Liver (tissue), 9 donors: ENCODE measurements around the gene MEIOB. TPM values are rescaled to one million over a fixed set of nuclear protein-coding genes. Genes with fewer than 3 reads are reported as not detected.

Source experiments
- DNase-seq: peaks from one replicate; pipeline ENCODE4 v3.0.0-alpha.2; 2017; ENCODE audit warnings: low spot score
- H3K27ac ChIP-seq, 2 donors: one replicate each; pipeline ENCODE4 v1.7.0; 2013; ENCODE audit warnings: inconsistent platforms in 2 of 2, low read length in 2 of 2, control low read depth in 1 of 2, low read depth in 1 of 2, mild to moderate bottlenecking in 1 of 2
- H3K27me3 ChIP-seq, 4 donors: one replicate each; pipeline versions ENCODE4 v1.6.1 to v1.7.0; 2013; ENCODE audit warnings: low read length in 3 of 4, inconsistent platforms in 1 of 4, mild to moderate bottlenecking in 1 of 4, moderate library complexity in 1 of 4; ENCODE audit not compliant: control insufficient read depth in 4 of 4, insufficient read depth in 4 of 4
- H3K36me3 ChIP-seq, 4 donors: one replicate each; pipeline versions ENCODE4 v1.6.1 to v1.7.0; 2013; ENCODE audit warnings: low read length in 3 of 4, mild to moderate bottlenecking in 3 of 4, low read depth in 1 of 4, moderate library complexity in 1 of 4; ENCODE audit not compliant: control insufficient read depth in 4 of 4, insufficient read depth in 3 of 4
- H3K4me1 ChIP-seq, 4 donors: one replicate each; pipeline versions ENCODE4 v1.6.1 to v1.7.0; 2013; ENCODE audit warnings: low read length in 3 of 4, mild to moderate bottlenecking in 3 of 4, moderate library complexity in 1 of 4; ENCODE audit not compliant: control insufficient read depth in 4 of 4, insufficient read depth in 4 of 4
- H3K4me3 ChIP-seq, 3 donors: one replicate each; pipeline versions ENCODE4 v1.6.1 to v1.7.0; 2013; ENCODE audit warnings: low read length in 3 of 3, control low read depth in 1 of 3, low read depth in 1 of 3, mild to moderate bottlenecking in 1 of 3
- H3K9ac ChIP-seq, 2 donors: one replicate each; pipeline ENCODE4 v1.7.0; 2013; ENCODE audit warnings: low read length in 2 of 2, mild to moderate bottlenecking in 2 of 2, moderate library complexity in 2 of 2, control low read depth in 1 of 2, low read depth in 1 of 2
- H3K9me3 ChIP-seq, 4 donors: one replicate each; pipeline versions ENCODE4 v1.6.1 to v1.7.0; 2013; ENCODE audit warnings: low read length in 3 of 4; ENCODE audit not compliant: control insufficient read depth in 4 of 4
- EGR1 ChIP-seq, 2 donors: IDR thresholded peaks; 2 replicates each; pipeline ENCODE4 v1.6.1; 2016 to 2018; ENCODE audit warnings: antibody characterized with exemption in 2 of 2, low read depth in 2 of 2
- FOXA1 ChIP-seq: IDR thresholded peaks from 2 replicates; pipeline ENCODE4 v1.6.1; 2016; ENCODE audit warnings: antibody characterized with exemption
- FOXA2 ChIP-seq: IDR thresholded peaks from 2 replicates; pipeline ENCODE4 v1.6.1; 2016; ENCODE audit warnings: antibody characterized with exemption
- GABPA ChIP-seq, 2 donors: IDR thresholded peaks in 1 of 2; conservative IDR thresholded peaks in 1 of 2; 2 replicates each; pipeline ENCODE4 v1.6.1; 2016; ENCODE audit warnings: antibody characterized with exemption in 2 of 2, mild to moderate bottlenecking in 1 of 2, moderate library complexity in 1 of 2
- HNF4A ChIP-seq, 2 donors: conservative IDR thresholded peaks; 2 replicates each; pipeline ENCODE4 v1.6.1; 2016; ENCODE audit warnings: antibody characterized with exemption in 2 of 2, mild to moderate bottlenecking in 2 of 2
- HNF4G ChIP-seq: IDR thresholded peaks from 2 replicates; pipeline ENCODE4 v1.6.1; 2016; ENCODE audit warnings: antibody characterized with exemption
- JUND ChIP-seq, 2 donors: IDR thresholded peaks; 2 replicates each; pipeline ENCODE4 v1.6.1; 2016; ENCODE audit warnings: antibody characterized with exemption in 2 of 2
- NR2F2 ChIP-seq: IDR thresholded peaks from 2 replicates; pipeline ENCODE4 v1.6.1; 2016; ENCODE audit warnings: antibody characterized with exemption
- RAD21 ChIP-seq, 2 donors: IDR thresholded peaks; 2 replicates each; pipeline ENCODE4 v1.6.1; 2016; ENCODE audit warnings: antibody characterized with exemption in 2 of 2, mild to moderate bottlenecking in 2 of 2
- RXRA ChIP-seq, 2 donors: IDR thresholded peaks; 2 replicates each; pipeline ENCODE4 v1.6.1; 2017 to 2018; ENCODE audit warnings: antibody characterized with exemption in 2 of 2, mild to moderate bottlenecking in 1 of 2
- TAF1 ChIP-seq: conservative IDR thresholded peaks from 2 replicates; pipeline ENCODE4 v1.6.1; 2016; ENCODE audit warnings: antibody characterized with exemption, mild to moderate bottlenecking
- WGBS: extraction: QIAGEN DNeasy Blood & Tissue Kit; methylation state at CpG from one replicate; pipeline ENCODE4 v1.1.7; 2013; 5-methylcytosine and 5-hydroxymethylcytosine counted together
- polyA plus RNA-seq, 2 donors: library from polyadenylated mRNA; stranded (reverse) in 1 of 2; unstranded in 1 of 2; fragments of 200-250 nt in 1 of 2; fragments of >200 nt in 1 of 2; fragmentation: Nextera tagmentation in 1 of 2; extraction: Ambion mirVana in 1 of 2; gene quantifications; one replicate each; pipeline versions ENCODE4 v1.2.1 to v1.2.3, GENCODE V29; 2013 to 2015
- total RNA-seq, 2 donors: library from RNA; depleted of rRNA; stranded (reverse); fragments of >200 nt; gene quantifications; one replicate each; pipeline ENCODE4 v1.2.3, GENCODE V29; 2014
- TF ChIP-seq, protein P1 (sequence below): IDR thresholded peaks from 2 replicates; pipeline ENCODE4 v1.6.1; 2016; ENCODE audit warnings: antibody characterized with exemption, mild to moderate bottlenecking
- TF ChIP-seq, protein P2 (sequence below): fragments of 150-350 bp; IDR thresholded peaks from 2 replicates; pipeline ENCODE4 v1.5.1; 2017; ENCODE audit warnings: improper control_type of control experiment, low read depth, low read length; ENCODE audit not compliant: missing input control
- TF ChIP-seq, protein P3 (sequence below): IDR thresholded peaks from 2 replicates; pipeline ENCODE4 v1.6.1; 2016; ENCODE audit warnings: antibody characterized with exemption
- TF ChIP-seq, protein P4 (sequence below): IDR thresholded peaks from 2 replicates; pipeline ENCODE4 v1.6.1; 2016; ENCODE audit warnings: antibody characterized with exemption
- TF ChIP-seq, protein P5 (sequence below): IDR thresholded peaks from 2 replicates; pipeline ENCODE4 v1.6.1; 2016; ENCODE audit warnings: antibody characterized with exemption
- donor health status: healthy.
- donor health status: healthy.
- donor health status: healthy.
- donor health status: healthy.
- donor health status: healthy.

MEIOB gene
- total and polyA plus RNA-seq, 4 donors, result 0.33 to 2.2 TPM; not detected in 2

DNA sequence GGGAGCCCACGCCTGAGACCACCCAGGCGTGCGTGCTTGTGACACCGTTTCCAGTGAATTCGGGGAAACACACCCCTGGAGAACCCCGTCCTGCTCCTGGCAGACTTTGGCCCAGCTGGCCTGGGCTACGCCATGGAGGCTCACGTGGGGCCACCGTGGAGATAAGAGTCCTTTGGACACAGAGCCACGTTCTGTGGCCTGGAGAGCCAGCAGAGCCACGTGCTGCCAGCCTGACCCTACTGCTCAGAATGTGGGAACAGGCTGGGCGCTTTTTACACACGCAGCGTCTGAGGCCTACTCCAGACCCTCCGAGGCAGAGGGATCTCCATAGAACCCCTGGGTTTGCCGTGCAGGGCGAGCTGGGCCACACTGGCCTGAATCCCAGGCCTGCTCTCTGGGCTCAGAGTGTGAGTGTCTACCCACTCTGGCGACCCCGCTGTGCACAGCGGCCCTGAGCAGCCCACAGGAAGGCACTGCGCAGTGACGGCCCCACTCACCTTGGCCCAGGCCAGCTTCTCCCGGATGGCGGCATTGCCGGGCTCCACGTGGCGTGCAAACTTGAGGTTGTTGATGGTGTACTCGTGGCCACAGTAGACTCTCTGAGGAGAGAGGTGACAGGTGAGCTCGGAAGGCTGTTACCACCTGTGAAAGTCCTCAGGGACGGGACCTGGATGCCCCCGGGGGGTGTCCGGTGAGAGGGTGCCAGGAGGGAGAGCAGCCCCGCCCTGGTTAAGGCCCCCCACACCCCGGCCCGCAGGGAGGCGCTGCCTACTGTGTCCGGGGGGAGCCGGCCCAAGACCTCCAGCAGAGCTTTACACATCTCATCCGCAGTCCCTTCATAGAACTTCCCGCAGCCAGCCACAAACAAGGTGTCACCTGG lies 55.3 kb downstream of the MEIOB start:
- Histone ChIP-seq H3K9me3 (no peaks in the 10 kb centered on the region), H3K4me3 (no peak overlapping the region), H3K4me1 (peaks cover 0 to 74% (median 64%) of the 10 kb centered on the region in 4 donors), H3K9ac (no peak overlapping the region), H3K36me3 (peaks cover 5 to 28% (median 24%) of the 10 kb centered on the region in 4 donors), H3K27me3 (no peaks in the 10 kb centered on the region), H3K27ac (peak overlapping the region; percentile 81 to 85)
- DNase-seq, result no peak
- TF ChIP-seq, protein P1, sequence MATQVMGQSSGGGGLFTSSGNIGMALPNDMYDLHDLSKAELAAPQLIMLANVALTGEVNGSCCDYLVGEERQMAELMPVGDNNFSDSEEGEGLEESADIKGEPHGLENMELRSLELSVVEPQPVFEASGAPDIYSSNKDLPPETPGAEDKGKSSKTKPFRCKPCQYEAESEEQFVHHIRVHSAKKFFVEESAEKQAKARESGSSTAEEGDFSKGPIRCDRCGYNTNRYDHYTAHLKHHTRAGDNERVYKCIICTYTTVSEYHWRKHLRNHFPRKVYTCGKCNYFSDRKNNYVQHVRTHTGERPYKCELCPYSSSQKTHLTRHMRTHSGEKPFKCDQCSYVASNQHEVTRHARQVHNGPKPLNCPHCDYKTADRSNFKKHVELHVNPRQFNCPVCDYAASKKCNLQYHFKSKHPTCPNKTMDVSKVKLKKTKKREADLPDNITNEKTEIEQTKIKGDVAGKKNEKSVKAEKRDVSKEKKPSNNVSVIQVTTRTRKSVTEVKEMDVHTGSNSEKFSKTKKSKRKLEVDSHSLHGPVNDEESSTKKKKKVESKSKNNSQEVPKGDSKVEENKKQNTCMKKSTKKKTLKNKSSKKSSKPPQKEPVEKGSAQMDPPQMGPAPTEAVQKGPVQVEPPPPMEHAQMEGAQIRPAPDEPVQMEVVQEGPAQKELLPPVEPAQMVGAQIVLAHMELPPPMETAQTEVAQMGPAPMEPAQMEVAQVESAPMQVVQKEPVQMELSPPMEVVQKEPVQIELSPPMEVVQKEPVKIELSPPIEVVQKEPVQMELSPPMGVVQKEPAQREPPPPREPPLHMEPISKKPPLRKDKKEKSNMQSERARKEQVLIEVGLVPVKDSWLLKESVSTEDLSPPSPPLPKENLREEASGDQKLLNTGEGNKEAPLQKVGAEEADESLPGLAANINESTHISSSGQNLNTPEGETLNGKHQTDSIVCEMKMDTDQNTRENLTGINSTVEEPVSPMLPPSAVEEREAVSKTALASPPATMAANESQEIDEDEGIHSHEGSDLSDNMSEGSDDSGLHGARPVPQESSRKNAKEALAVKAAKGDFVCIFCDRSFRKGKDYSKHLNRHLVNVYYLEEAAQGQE, result no peak
- TF ChIP-seq, protein P2, sequence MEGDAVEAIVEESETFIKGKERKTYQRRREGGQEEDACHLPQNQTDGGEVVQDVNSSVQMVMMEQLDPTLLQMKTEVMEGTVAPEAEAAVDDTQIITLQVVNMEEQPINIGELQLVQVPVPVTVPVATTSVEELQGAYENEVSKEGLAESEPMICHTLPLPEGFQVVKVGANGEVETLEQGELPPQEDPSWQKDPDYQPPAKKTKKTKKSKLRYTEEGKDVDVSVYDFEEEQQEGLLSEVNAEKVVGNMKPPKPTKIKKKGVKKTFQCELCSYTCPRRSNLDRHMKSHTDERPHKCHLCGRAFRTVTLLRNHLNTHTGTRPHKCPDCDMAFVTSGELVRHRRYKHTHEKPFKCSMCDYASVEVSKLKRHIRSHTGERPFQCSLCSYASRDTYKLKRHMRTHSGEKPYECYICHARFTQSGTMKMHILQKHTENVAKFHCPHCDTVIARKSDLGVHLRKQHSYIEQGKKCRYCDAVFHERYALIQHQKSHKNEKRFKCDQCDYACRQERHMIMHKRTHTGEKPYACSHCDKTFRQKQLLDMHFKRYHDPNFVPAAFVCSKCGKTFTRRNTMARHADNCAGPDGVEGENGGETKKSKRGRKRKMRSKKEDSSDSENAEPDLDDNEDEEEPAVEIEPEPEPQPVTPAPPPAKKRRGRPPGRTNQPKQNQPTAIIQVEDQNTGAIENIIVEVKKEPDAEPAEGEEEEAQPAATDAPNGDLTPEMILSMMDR, result no peak
- TF ChIP-seq, protein P3, sequence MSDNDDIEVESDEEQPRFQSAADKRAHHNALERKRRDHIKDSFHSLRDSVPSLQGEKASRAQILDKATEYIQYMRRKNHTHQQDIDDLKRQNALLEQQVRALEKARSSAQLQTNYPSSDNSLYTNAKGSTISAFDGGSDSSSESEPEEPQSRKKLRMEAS, result no peak
- TF ChIP-seq HNF4A (conservative IDR thresholded peaks at IDR 0.05), result peak; percentile 5 to 80
- TF ChIP-seq JUND (IDR thresholded peaks at IDR 0.05), result no peak
- TF ChIP-seq, protein P4, sequence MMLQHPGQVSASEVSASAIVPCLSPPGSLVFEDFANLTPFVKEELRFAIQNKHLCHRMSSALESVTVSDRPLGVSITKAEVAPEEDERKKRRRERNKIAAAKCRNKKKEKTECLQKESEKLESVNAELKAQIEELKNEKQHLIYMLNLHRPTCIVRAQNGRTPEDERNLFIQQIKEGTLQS, result no peak
- no peak for TF ChIP-seq EGR1 (IDR thresholded peaks at IDR 0.05; ENCODE audit: low read depth in 2 of 2)
- no peak for TF ChIP-seq FOXA1
- TF ChIP-seq RXRA (IDR thresholded peaks at IDR 0.05), result peak in 1 of 2 donors; percentile 63
- TF ChIP-seq, protein P5, sequence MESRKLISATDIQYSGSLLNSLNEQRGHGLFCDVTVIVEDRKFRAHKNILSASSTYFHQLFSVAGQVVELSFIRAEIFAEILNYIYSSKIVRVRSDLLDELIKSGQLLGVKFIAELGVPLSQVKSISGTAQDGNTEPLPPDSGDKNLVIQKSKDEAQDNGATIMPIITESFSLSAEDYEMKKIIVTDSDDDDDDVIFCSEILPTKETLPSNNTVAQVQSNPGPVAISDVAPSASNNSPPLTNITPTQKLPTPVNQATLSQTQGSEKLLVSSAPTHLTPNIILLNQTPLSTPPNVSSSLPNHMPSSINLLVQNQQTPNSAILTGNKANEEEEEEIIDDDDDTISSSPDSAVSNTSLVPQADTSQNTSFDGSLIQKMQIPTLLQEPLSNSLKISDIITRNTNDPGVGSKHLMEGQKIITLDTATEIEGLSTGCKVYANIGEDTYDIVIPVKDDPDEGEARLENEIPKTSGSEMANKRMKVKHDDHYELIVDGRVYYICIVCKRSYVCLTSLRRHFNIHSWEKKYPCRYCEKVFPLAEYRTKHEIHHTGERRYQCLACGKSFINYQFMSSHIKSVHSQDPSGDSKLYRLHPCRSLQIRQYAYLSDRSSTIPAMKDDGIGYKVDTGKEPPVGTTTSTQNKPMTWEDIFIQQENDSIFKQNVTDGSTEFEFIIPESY, result no peak
- TF ChIP-seq FOXA2, result no peak
- 73% methylated on average over 40 of the region's 40 CpGs for WGBS

DNA sequence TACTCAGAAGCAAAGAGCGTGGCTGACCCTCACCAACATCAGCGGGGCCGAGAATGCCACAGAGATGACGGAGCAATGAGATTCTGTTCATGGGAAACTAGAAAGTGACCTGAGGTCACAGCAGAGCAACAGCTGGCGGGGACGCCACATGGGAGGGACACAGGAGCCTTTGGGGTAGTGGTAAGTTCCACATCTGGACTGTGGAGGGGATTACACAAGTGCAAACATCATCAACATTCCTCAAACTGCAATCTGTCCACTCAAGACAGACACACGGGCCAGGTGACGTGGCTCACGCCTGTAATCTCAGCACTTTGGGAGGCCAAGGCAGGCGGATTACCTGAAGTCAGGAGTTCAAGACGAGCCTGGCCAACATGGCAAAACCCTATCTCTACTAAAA lies 56.5 kb downstream of the MEIOB start:
- TF ChIP-seq RXRA (IDR thresholded peaks at IDR 0.05) (no peak), GABPA (IDR thresholded peaks at IDR 0.05 in 1 of 2, conservative IDR thresholded peaks at IDR 0.05 in 1 of 2) (no peak), FOXA2 (no peak), HNF4A (conservative IDR thresholded peaks at IDR 0.05) (no peak), FOXA1 (no peak), NR2F2 (no peak), HNF4G (no peak), RAD21 (IDR thresholded peaks at IDR 0.05) (no peak), EGR1 (IDR thresholded peaks at IDR 0.05; ENCODE audit: low read depth in 2 of 2) (no peak), TAF1 (no peak)
- TF ChIP-seq, protein P1, result no peak
- TF ChIP-seq, protein P5, result no peak
- Histone ChIP-seq H3K4me1 (peaks cover 0 to 62% (median 54%) of the 10 kb centered on the region in 4 donors), H3K4me3 (no peak overlapping the region), H3K36me3 (peaks cover 6 to 22% (median 17%) of the 10 kb centered on the region in 4 donors), H3K9ac (no peak overlapping the region), H3K27me3 (no peaks in the 10 kb centered on the region), H3K9me3 (no peaks in the 10 kb centered on the region), H3K27ac (peak overlapping the region; percentile 46 to 47)
- DNase-seq, result peak; percentile 34
- WGBS, result 91% methylated on average over 11 of the region's 11 CpGs
